ENCODE results near the gene HLF.
"Not testable (repeated sequence)": the region's sequence is repeated elsewhere in the genome, so short reads cannot be mapped to it uniquely, and the experiment has no call there.

The HLF gene

DNA sequence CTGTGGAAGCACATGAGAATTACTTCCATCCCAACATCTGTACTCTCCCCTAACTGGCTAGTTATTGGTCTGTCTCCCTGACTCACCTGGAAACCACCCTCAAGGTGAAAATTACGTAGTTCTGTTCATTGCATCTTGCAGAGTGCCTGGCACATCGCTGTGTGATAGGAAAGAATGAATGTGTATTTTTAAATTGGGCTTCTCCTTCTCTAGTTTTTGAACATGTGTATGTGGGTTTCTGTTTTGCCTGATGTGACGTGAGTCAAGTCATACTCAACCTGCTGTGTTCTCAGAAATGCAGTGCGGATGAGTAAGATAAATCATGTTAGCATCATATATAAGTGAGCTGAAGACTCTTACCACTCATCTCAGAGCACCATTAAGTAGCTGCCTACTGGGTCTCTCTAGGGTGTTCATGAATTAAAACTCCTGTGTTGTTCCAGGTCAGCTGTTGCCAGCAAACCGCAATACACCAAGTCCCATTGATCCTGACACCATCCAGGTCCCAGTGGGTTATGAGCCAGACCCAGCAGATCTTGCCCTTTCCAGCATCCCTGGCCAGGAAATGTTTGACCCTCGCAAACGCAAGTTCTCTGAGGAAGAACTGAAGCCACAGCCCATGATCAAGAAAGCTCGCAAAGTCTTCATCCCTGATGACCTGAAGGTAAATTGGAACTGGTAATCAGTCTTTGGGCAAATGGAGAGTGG is 50.2 kb downstream of the HLF start:
- DNase-seq = no peak

GRCh38 chr17:55316499-55316898 is 51.7 kb downstream of the HLF start:
- DNase-seq = no peak

- no peak for DNase-seq
These were observed 52.5 kb downstream of the HLF start for GRCh38 chr17:55317284-55317683.

- no peak for DNase-seq
These were observed 53.3 kb downstream of the HLF start for GRCh38 chr17:55318081-55318480.

GRCh38 chr17:55318715-55319487 is 54.1 kb downstream of the HLF start:
- DNase-seq = no peak

- no peak for DNase-seq
These were observed 55.3 kb downstream of the HLF start for GRCh38 chr17:55319933-55320593.

DNA sequence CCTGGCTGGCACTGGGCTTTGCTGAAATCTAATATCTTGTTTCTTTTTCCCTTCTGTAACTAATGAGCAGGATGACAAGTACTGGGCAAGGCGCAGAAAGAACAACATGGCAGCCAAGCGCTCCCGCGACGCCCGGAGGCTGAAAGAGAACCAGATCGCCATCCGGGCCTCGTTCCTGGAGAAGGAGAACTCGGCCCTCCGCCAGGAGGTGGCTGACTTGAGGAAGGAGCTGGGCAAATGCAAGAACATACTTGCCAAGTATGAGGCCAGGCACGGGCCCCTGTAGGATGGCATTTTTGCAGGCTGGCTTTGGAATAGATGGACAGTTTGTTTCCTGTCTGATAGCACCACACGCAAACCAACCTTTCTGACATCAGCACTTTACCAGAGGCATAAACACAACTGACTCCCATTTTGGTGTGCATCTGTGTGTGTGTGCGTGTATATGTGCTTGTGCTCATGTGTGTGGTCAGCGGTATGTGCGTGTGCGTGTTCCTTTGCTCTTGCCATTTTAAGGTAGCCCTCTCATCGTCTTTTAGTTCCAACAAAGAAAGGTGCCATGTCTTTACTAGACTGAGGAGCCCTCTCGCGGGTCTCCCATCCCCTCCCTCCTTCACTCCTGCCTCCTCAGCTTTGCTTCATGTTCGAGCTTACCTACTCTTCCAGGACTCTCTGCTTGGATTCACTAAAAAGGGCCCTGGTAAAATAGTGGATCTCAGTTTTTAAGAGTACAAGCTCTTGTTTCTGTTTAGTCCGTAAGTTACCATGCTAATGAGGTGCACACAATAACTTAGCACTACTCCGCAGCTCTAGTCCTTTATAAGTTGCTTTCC is 56.0 kb downstream of the HLF start:
- no peak for DNase-seq

DNA sequence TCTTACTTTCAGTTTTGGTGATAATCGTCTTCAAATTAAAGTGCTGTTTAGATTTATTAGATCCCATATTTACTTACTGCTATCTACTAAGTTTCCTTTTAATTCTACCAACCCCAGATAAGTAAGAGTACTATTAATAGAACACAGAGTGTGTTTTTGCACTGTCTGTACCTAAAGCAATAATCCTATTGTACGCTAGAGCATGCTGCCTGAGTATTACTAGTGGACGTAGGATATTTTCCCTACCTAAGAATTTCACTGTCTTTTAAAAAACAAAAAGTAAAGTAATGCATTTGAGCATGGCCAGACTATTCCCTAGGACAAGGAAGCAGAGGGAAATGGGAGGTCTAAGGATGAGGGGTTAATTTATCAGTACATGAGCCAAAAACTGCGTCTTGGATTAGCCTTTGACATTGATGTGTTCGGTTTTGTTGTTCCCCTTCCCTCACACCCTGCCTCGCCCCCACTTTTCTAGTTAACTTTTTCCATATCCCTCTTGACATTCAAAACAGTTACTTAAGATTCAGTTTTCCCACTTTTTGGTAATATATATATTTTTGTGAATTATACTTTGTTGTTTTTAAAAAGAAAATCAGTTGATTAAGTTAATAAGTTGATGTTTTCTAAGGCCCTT is 56.8 kb downstream of the HLF start:
- DNase-seq = no peak

DNA sequence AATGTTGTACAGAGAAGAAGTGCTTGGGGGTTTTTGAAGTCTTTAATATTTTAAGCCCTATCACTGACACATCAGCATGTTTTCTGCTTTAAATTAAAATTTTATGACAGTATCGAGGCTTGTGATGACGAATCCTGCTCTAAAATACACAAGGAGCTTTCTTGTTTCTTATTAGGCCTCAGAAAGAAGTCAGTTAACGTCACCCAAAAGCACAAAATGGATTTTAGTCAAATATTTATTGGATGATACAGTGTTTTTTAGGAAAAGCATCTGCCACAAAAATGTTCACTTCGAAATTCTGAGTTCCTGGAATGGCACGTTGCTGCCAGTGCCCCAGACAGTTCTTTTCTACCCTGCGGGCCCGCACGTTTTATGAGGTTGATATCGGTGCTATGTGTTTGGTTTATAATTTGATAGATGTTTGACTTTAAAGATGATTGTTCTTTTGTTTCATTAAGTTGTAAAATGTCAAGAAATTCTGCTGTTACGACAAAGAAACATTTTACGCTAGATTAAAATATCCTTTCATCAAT is 57.8 kb downstream of the HLF start:
- DNase-seq = no peak

- DNase-seq = no peak
These were observed 58.9 kb downstream of the HLF start for GRCh38 chr17:55323518-55324295.

DNA sequence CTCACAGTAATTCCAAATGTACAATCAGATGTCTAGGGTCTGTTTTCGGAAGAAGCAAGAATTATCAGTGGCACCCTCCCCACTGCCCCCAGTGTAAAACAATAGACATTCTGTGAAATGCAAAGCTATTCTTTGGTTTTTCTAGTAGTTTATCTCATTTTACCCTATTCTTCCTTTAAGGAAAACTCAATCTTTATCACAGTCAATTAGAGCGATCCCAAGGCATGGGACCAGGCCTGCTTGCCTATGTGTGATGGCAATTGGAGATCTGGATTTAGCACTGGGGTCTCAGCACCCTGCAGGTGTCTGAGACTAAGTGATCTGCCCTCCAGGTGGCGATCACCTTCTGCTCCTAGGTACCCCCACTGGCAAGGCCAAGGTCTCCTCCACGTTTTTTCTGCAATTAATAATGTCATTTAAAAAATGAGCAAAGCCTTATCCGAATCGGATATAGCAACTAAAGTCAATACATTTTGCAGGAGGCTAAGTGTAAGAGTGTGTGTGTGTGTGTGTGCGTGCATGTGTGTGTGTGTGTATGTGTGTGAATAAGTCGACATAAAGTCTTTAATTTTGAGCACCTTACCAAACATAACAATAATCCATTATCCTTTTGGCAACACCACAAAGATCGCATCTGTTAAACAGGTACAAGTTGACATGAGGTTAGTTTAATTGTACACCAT is 59.7 kb downstream of the HLF start:
- no peak for DNase-seq

DNA sequence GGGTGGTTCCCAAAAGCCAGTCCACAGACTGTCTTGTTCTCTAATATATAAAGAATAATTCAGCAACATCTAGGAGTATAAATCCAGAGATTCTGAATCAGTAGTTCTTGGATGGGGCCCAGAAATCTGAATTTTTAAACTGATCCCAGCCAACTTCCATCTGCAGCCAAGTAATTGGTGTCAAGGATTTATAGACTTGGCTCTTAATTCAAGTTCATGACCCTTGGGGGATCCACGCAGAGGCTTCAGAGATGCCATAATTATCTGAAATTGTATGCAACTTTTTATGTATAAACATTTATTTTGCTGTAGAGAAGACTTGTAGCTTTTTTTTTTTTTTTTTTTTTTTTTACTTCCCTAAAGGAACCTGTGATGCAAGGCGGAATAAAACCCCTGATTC is 60.6 kb downstream of the HLF start:
- DNase-seq = no peak

DNA sequence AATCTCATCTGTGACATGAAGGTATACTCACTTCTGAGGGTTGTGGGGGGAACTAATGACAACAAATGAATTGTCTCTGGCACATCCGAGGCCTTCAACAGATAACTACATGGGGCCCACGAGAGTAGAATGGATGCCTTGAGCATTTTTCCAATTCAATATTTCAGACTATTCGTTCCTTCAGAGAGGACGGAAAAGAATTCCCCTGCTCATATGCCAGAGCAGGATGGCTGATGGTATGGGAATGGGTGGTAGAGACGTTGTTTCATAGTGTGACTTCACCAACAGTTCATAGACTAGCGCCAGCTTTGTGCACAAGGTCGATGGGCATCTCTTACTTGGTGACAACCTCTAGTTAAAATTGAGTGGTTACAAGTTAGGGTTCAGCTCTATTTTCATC is 61.3 kb downstream of the HLF start:
- DNase-seq = no peak

DNA sequence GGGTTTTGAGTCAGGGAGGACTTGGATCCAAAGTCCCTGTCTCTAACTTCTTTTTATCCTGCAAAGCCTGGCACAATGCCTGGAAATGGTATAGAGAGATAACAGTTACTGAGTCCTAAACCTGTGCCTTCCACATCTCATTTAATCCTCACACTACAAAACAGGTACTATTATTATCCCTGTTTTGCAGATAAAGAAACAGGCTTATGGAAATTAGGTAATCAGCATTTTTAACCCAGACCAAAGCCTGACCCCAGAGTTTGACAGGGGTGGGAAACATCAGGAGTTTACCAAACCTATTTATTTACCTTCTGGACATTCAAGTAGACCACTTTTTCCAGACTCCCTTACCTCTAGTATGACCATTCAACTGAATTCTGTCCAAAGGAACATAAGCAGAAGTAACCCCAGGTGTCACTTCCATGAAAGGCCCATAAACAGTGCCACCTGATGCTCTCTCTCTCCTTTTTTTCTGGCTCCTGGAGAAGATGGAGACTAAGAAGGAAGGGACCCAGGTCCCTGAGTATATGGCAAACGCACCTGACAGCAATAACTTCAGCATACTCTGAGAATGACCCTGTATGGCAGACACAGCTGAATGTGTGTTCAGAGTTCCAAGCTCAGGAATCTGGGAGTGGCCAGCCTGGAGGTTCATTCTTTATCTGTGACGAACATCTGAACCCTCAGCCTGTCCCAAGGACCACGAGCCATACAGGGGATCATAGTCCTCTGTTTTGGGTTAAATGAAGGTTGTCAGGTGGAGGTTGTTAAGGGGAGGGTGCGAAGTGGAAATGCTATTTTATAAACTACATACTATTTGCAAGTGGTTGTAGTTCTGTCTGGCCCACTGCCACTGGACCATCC is 62.7 kb downstream of the HLF start:
- no peak for DNase-seq

DNA sequence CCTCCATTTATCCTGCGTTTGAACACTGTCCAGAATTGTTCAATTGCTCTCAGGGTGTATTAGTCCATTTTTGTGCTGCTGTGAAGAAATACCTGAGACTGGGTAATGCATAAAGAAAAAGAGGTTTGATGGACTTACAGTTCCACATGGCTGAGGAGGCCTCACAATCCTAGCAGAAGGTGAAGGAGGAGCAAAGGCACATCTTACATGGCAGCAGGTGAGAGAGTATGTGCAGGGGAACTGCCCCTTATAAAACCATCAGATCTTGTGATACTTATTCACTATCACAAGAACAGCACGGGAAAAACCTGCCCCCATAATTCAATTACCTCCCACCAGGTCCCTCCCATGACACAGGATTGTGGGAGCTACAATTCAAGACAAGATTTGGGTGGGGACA is 63.8 kb downstream of the HLF start:
- DNase-seq = not testable (repeated sequence)

DNA sequence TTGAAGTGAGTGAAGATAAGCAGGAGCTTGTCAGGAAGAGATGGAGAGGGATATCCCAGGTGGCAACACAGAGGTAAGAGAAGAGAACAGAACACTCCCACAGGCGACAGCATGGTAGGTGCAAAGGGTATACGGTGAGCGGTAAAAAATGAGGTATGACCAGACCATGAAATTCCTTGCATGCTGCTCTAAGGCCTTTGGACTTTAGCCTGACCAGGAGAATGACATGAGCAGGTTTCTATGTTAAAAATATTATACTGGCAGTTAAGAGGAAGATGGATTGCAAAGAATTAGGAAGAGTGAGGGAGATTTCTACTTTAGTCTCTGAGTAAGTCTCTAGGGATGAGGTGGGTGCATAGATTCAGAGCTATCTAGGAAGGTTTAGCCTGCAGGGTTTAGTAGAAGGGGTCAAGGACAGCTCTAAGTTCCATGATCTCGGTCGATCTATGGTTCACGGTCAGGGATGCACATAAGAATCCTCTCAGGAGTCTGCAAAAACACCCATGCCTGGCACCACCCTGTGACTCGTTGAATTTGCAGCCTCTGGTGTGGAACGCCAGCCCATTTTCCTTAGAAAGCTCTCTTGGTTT is 65.7 kb downstream of the HLF start:
- DNase-seq = no peak

- no peak for DNase-seq
These were observed 67.7 kb downstream of the HLF start for GRCh38 chr17:55332296-55333041.

GRCh38 chr17:55334285-55334684 is 69.5 kb downstream of the HLF start:
- DNase-seq = no peak

All from kidney glomerular epithelial cell (primary cell).